Non-pigmented ciliary epithelial cell (primary cell): Measurements from ENCODE around the gene COPS7B.

ENCODE experiments used
- DNase-seq: peaks from one replicate; pipeline ENCODE4 v3.0.0-alpha.2; 2010; ENCODE audit warnings: low read depth

The COPS7B gene

GRCh38 chr2:231785822-231786176, 446 bp upstream of the COPS7B start:
- no peak for DNase-seq

DNA sequence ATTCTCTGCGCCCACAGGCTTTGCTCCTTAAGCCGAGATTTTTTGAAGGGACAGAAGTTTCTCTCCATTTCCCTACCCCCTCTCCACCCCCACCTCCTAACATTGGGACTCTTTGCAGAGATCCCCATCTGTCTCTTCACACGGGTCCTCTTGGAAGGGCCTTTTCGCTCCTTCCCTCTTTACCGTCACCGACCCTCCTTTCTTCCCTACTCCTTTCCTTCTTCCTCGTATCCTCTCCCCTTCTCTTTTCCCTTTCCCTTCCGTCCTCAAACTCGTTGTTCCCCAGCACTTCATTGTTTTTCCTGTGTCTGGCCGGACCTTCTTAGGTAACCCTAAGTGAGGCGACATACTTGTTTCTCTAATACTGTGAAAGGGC, 660 bp downstream of the COPS7B start:
- DNase-seq: no peak

GRCh38 chr2:231791107-231791506, 4.9 kb downstream of the COPS7B start:
- DNase-seq: no peak

DNA sequence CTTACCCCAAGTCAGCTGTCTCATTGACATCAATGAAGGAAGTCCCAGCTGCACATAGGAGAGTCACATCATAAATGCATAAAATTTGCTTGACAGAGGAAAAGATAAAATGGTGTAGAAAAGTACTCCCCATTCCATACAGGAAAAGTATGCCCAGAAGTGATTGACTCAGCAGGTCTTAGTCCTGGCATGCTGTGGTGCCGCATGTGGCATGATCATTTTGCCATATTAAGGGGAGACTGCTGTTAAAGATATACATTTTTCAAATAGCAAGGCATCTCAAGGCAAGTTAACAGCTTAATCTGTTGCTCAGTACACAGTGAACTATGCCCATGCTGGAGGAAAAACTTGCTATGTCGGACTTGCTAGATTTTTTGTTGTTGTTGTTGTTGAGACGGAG, 8.1 kb downstream of the COPS7B start:
- no peak for DNase-seq

GRCh38 chr2:231795525-231796327, 9.5 kb downstream of the COPS7B start:
- no peak for DNase-seq

DNA sequence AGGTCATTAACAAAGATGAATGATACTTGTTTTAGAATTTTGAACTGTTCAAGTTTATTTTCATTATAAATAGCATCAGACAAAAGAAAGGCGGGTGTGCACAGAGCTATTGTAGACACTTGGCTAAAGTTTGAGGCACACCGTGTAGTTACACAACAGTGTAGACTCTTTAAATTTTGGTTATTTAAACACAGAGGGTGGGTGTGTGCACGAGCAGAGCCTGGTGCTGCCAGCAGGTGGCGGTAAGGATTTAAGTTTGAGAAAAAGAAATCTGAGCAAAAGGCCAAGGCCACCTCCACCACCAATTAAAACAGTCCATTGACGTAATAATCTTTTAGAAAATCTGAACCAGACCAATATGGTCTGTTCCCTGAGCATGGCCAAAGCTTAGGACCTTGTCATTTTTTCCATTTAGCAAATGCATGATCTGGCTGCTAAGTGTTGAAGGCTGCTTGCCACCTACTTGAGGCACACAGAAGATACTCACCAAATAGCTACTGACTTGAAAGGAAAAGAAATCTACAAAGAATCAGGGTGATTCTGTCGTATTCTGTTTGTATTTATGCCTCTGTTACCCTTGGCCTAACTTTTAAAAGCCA, 14.3 kb downstream of the COPS7B start:
- no peak for DNase-seq

DNA sequence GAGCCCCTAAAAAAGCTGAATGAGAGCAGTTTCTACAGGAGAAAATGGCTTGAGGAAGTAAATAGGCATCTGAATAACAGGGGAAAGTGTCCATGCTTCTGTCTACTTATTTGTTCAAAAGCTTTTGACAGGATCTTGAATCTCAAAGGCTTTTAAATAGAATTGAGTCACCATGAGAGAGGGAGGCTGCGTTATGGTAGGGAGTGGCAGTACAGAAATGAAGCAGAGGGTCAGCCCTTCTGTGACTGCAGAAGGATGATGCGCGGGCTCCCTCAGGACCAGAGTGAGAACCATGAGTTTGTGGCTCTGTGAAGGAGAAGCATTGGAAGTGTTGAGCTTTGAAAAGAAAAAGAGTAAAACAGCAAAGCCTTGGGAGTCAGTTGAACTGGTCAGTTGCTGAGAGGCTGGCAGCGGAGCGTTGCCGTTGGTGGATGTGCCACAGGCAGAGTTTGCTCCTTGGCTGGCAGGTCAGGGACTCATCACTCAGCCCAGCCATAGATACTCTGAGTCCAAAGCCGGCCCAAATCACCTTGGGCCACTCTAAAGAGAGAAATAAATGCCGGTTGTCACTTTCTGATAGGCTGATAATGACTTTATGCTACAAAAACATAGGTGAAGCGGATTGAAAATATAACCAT, 17.4 kb downstream of the COPS7B start:
- no peak for DNase-seq

GRCh38 chr2:231807020-231807419, 20.8 kb downstream of the COPS7B start:
- no peak for DNase-seq

GRCh38 chr2:231810905-231811304, 24.7 kb downstream of the COPS7B start:
- DNase-seq: peak; percentile 27

DNA sequence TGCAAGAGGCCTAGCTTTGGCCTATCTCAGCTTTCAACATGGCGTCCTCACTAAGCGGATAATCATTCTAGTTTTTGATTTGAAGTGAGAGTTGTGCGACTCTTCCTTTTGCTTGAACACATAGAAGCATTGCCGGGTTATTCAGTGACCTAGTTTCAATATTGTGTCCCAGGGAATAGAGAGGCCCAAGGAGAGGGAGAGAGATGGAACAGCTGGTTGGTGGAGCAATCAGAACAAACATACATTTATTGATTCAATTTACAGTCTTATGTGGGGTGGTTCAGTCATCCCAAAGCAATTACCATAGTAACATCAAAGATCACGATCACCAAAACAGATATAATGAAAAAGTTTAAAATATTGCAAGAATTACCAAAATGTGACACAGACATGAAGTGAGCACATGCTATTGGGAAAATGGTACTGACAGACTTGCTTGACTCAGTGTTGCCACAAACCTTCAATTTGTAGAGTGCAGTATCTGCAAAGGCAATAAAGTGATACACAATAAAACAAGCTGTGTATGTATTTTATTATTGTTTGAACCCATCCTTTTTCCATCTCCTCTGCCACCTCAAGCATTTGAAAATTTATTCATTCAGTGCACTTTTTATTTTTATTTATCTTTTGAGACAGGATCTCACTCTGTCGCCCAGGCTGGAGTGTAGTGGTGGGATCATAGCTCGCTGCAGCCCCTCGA, 30.2 kb downstream of the COPS7B start:
- no peak for DNase-seq

DNA sequence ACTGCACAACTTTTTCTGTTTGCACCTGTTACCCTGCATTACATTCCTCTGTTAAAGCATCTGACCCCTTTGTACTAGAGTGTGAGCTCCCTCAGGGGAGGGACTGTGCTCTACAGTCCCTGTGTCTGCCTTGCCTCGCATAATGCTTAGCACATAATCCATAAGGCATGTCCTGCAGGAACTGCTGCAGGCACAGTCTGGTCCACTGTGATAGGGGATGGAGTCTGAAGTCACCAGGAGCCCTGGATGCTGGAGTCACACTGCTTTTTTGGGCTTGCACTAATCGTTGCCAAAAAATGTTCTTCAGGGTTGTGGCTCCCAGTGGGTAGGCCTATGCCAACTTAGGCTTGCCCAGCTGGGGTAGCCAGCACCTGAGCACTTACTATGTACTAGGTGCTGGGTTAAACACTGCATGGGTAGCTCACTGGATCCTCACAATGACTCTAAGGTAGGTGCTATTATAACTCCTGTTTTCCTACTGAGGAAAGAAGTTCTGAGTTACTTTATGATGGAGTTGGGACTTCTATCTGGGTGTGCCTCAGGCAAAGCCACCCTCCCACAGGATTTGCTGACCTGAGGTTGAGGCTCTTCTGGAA, 33.3 kb downstream of the COPS7B start:
- DNase-seq: no peak

DNA sequence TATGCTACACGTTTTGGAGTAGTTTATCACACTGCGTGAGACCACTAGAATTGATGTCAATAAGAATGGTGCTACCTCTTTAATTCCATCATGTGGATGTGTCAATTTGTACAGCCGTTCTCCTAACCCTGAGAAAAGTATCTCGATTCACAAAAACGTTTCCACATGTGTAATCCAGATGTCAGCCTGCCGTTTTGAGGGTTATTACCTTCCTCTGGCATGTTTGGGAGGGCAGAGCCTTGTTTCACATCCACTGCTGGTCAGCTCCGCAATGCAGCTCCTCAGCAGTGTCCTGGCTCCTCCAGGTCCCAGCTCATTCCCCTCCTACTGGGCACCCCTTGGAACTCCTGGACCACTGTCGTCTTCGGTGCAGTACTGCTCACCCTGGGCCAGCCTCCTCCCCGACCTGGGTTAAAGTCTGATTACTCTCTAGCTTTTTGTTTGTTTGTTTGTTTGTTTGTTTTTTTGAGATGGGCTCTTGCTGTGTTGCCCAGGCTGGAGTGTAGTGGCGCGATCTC, 34.6 kb downstream of the COPS7B start:
- DNase-seq: no peak

DNA sequence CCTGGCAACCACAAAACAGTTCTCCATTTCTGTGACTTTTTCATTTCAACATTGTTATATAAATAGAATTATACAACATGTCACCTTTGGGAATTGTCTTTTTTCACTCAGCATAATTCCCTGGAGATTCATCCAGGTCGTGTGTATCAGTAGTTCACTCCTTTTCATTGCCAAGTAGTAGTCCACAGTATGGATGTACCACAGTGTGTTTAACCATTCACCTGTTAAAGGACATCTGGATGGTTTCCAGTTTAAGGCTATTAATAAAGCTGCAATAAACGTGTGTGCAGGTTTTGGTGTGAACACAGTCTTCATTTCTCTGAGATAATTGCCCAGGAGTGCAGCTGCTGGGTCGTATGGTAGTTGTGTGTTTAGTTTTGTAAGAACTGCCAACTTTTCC, 35.7 kb downstream of the COPS7B start:
- DNase-seq: no peak

DNA sequence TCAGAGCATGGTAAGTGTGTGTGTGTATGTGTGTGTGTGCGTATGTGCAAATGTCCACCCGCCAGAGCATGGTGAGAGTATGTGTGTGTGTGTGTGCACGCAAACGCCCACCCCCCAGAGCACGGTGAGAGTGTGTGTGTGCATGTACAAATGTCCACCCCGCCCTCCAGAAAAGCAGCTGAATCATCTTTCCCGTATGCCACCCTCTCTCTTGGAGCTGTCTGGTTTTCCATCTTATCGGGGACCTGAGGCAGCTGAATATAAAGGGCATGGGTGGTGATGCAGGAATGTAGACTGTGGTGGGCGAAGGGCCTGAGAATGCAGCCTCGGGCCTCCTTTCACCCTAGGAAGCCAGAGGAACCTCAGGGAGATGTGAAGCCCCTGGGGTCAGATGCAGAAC, 66.9 kb downstream of the COPS7B start:
- DNase-seq: no peak

GRCh38 chr2:231854616-231855125, 68.4 kb downstream of the COPS7B start:
- DNase-seq: no peak

DNA sequence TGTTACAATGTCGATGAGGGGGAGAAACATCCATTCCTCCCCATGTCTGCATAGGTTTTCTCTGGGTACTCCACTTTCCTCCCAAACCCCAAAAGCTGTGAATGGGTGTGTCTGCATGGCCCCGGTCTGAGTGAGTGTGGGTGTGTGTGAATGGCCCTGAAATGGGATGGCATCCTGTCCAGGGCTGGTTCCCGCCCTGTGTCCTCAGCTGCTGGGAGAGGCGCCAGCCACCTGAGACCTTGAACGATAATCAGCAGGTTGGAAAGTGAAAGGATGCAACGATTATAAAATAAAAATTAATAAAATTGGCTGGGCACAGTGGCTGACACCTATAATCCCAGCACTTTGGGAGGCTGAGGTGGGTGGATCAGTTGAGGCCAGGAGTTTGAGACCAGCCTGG, 70.7 kb downstream of the COPS7B start:
- DNase-seq: no peak
